Measurements from ENCODE around the gene ABI3BP.

DNA sequence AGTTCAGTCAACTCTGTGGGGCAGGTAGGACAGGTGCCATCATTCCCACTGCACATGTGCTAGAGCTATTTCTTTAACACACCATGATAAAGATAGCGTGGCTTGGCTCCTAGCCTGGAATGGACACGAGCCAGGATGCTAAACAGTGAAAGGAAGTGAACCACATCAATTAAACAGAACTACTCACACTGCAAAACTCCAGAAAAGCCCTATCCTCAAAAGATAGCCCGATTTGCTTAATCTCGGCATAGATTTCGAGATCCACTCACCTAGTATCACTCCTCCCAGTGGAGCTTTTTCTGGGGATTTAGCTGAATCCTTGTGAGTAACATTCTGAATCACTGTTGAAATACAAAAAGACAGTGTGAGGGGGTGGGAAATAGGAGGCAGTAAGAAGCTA is 118.0 kb downstream of the ABI3BP start:
- TF ChIP-seq, protein P1, sequence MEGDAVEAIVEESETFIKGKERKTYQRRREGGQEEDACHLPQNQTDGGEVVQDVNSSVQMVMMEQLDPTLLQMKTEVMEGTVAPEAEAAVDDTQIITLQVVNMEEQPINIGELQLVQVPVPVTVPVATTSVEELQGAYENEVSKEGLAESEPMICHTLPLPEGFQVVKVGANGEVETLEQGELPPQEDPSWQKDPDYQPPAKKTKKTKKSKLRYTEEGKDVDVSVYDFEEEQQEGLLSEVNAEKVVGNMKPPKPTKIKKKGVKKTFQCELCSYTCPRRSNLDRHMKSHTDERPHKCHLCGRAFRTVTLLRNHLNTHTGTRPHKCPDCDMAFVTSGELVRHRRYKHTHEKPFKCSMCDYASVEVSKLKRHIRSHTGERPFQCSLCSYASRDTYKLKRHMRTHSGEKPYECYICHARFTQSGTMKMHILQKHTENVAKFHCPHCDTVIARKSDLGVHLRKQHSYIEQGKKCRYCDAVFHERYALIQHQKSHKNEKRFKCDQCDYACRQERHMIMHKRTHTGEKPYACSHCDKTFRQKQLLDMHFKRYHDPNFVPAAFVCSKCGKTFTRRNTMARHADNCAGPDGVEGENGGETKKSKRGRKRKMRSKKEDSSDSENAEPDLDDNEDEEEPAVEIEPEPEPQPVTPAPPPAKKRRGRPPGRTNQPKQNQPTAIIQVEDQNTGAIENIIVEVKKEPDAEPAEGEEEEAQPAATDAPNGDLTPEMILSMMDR (IDR thresholded peaks at IDR 0.05): no peak
- TF ChIP-seq, protein P2, sequence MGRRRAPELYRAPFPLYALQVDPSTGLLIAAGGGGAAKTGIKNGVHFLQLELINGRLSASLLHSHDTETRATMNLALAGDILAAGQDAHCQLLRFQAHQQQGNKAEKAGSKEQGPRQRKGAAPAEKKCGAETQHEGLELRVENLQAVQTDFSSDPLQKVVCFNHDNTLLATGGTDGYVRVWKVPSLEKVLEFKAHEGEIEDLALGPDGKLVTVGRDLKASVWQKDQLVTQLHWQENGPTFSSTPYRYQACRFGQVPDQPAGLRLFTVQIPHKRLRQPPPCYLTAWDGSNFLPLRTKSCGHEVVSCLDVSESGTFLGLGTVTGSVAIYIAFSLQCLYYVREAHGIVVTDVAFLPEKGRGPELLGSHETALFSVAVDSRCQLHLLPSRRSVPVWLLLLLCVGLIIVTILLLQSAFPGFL (CRISPR knock-in tag; IDR thresholded peaks at IDR 0.05; ENCODE audit: borderline replicate concordance): no peak
- TF ChIP-seq TEAD4 (CRISPR knock-in tag; IDR thresholded peaks at IDR 0.05) (no peak), MYBL2 (CRISPR knock-in tag; IDR thresholded peaks at IDR 0.05) (no peak), SP1 (CRISPR knock-in tag; conservative IDR thresholded peaks at IDR 0.05) (no peak), SMAD4 (CRISPR knock-in tag; IDR thresholded peaks at IDR 0.05) (no peak), TP53 (CRISPR knock-in tag; IDR thresholded peaks at IDR 0.05) (no peak), TCF7 (CRISPR knock-in tag; IDR thresholded peaks at IDR 0.05; ENCODE audit: low read depth) (no peak), GABPB1 (CRISPR knock-in tag; IDR thresholded peaks at IDR 0.05) (no peak)
- TF ChIP-seq, protein P3, sequence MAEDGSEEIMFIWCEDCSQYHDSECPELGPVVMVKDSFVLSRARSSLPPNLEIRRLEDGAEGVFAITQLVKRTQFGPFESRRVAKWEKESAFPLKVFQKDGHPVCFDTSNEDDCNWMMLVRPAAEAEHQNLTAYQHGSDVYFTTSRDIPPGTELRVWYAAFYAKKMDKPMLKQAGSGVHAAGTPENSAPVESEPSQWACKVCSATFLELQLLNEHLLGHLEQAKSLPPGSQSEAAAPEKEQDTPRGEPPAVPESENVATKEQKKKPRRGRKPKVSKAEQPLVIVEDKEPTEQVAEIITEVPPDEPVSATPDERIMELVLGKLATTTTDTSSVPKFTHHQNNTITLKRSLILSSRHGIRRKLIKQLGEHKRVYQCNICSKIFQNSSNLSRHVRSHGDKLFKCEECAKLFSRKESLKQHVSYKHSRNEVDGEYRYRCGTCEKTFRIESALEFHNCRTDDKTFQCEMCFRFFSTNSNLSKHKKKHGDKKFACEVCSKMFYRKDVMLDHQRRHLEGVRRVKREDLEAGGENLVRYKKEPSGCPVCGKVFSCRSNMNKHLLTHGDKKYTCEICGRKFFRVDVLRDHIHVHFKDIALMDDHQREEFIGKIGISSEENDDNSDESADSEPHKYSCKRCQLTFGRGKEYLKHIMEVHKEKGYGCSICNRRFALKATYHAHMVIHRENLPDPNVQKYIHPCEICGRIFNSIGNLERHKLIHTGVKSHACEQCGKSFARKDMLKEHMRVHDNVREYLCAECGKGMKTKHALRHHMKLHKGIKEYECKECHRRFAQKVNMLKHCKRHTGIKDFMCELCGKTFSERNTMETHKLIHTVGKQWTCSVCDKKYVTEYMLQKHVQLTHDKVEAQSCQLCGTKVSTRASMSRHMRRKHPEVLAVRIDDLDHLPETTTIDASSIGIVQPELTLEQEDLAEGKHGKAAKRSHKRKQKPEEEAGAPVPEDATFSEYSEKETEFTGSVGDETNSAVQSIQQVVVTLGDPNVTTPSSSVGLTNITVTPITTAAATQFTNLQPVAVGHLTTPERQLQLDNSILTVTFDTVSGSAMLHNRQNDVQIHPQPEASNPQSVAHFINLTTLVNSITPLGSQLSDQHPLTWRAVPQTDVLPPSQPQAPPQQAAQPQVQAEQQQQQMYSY (CRISPR knock-in tag; IDR thresholded peaks at IDR 0.05): no peak
- TF ChIP-seq, protein P4, sequence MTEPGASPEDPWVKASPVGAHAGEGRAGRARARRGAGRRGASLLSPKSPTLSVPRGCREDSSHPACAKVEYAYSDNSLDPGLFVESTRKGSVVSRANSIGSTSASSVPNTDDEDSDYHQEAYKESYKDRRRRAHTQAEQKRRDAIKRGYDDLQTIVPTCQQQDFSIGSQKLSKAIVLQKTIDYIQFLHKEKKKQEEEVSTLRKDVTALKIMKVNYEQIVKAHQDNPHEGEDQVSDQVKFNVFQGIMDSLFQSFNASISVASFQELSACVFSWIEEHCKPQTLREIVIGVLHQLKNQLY (CRISPR knock-in tag; IDR thresholded peaks at IDR 0.05): no peak
- TF ChIP-seq, protein P5, sequence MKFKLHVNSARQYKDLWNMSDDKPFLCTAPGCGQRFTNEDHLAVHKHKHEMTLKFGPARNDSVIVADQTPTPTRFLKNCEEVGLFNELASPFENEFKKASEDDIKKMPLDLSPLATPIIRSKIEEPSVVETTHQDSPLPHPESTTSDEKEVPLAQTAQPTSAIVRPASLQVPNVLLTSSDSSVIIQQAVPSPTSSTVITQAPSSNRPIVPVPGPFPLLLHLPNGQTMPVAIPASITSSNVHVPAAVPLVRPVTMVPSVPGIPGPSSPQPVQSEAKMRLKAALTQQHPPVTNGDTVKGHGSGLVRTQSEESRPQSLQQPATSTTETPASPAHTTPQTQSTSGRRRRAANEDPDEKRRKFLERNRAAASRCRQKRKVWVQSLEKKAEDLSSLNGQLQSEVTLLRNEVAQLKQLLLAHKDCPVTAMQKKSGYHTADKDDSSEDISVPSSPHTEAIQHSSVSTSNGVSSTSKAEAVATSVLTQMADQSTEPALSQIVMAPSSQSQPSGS (CRISPR knock-in tag; IDR thresholded peaks at IDR 0.05; ENCODE audit: borderline replicate concordance, low read depth): no peak
